Neural progenitor cell (in vitro differentiated cells): ENCODE measurements around the gene GNAS-AS1. TPM values are rescaled to one million over a fixed set of nuclear protein-coding genes. Genes with fewer than 3 reads are reported as not detected.

Experiments
- DNase-seq: peaks from one replicate; pipeline ENCODE4 v3.0.0-alpha.2; 2016; ENCODE audit warnings: low spot score
- H2AFZ ChIP-seq: fragments of 200-600 bp; sonication (generic); replicated peaks from 2 replicates; pipeline ENCODE4 v1.6.1; 2016; ENCODE audit warnings: antibody characterized with exemption
- H3F3A ChIP-seq: fragments of 200-600 bp; sonication (generic); 2 replicates; pipeline ENCODE4 v1.6.1; 2016; ENCODE audit warnings: antibody characterized with exemption, low read depth
- H3K27ac ChIP-seq: fragments of 200-600 bp; sonication (generic); 2 replicates; pipeline ENCODE4 v1.5.1; 2016; ENCODE audit warnings: mild to moderate bottlenecking
- H3K27me3 ChIP-seq: fragments of 200-600 bp; sonication (generic); 2 replicates; pipeline ENCODE4 v1.6.1; 2016; ENCODE audit warnings: mild to moderate bottlenecking, moderate library complexity
- H3K36me3 ChIP-seq: fragments of 200-600 bp; sonication (generic); 2 replicates; pipeline ENCODE4 v1.5.1; 2016
- H3K4me1 ChIP-seq: fragments of 200-600 bp; sonication (generic); 2 replicates; pipeline ENCODE4 v1.6.1; 2016; ENCODE audit warnings: mixed run types
- H3K4me2 ChIP-seq: fragments of 200-600 bp; sonication (generic); 2 replicates; pipeline ENCODE4 v1.6.1; 2016
- H3K4me3 ChIP-seq: fragments of 200-600 bp; sonication (generic); 2 replicates; pipeline ENCODE4 v1.5.1; 2016
- H3K79me2 ChIP-seq: fragments of 200-600 bp; sonication (generic); 2 replicates; pipeline ENCODE4 v1.6.1; 2016; ENCODE audit warnings: low read depth
- H3K9ac ChIP-seq: fragments of 200-600 bp; sonication (generic); 2 replicates; pipeline ENCODE4 v1.6.1; 2016
- H3K9me3 ChIP-seq: fragments of 200-600 bp; sonication (generic); 2 replicates; pipeline ENCODE4 v1.5.1; 2016; ENCODE audit warnings: low read depth
- H4K20me1 ChIP-seq: fragments of 200-600 bp; sonication (generic); 2 replicates; pipeline ENCODE4 v1.6.1; 2016; ENCODE audit warnings: low read depth
- H3K27ac Mint-ChIP-seq: 3 replicates; pipeline ENCODE4 v1.8.0; 2021; ENCODE audit warnings: mixed read lengths
- H3K27me3 Mint-ChIP-seq: 2 replicates; pipeline ENCODE4 v1.8.0; 2022; ENCODE audit warnings: low read depth, mild to moderate bottlenecking, inconsistent platforms, moderate library complexity, mixed read lengths; ENCODE audit not compliant: insufficient read depth
- H3K36me3 Mint-ChIP-seq: 3 replicates; pipeline ENCODE4 v1.8.0; 2021; ENCODE audit warnings: mixed read lengths
- H3K4me1 Mint-ChIP-seq: 3 replicates; pipeline ENCODE4 v1.8.0; 2021; ENCODE audit warnings: mixed read lengths
- H3K4me3 Mint-ChIP-seq: 3 replicates; pipeline ENCODE4 v1.8.0; 2021; ENCODE audit warnings: mild to moderate bottlenecking, moderate library complexity, mixed read lengths
- H3K9me3 Mint-ChIP-seq: 3 replicates; pipeline ENCODE4 v1.8.0; 2020; ENCODE audit warnings: mixed read lengths
- EZH2 ChIP-seq: fragments of 200-600 bp; sonication (generic); IDR thresholded peaks from 2 replicates; pipeline ENCODE4 v1.6.1; 2017; ENCODE audit warnings: antibody characterized with exemption, mild to moderate bottlenecking, moderate library complexity
- EZH2phosphoT487 ChIP-seq: fragments of 200-600 bp; sonication (generic); IDR thresholded peaks from 2 replicates; pipeline ENCODE4 v1.6.1; 2017; ENCODE audit warnings: antibody characterized with exemption
- total RNA-seq: library from RNA; depleted of rRNA; stranded (reverse); fragments of >200 nt; gene quantifications from 2 replicates; pipeline ENCODE4 v1.2.3, GENCODE V29; 2015; ENCODE audit warnings: low replicate concordance
- TF ChIP-seq, protein P1 (sequence below): fragments of 200-600 bp; sonication (generic); IDR thresholded peaks from 2 replicates; pipeline ENCODE4 v1.5.1; 2017; ENCODE audit warnings: antibody characterized with exemption, mild to moderate bottlenecking

GNAS-AS1 gene
- total RNA-seq, 1 donor from 2014 or later: 5.8 TPM

DNA sequence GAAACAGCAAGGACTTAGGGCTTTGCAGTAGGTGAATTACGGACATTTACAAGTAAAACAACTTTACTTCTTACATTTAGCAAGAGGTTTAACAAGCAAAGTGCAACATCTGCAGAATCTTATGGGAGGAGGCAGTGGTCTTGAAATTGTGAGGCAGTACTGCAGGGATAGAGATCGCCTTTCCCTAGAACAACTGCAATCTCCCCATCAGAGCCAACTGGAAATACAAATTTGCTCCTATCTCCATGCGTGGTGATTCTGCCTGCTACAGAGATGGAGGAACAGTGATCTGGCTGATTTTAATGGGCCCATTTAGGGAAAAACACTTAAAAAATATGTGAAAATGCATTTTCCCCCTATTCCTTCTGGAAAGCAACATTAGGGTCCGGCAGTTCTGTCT is 27.7 kb upstream of the GNAS-AS1 start:
- H3K27ac ChIP-seq: peak overlapping the region; percentile 77

DNA sequence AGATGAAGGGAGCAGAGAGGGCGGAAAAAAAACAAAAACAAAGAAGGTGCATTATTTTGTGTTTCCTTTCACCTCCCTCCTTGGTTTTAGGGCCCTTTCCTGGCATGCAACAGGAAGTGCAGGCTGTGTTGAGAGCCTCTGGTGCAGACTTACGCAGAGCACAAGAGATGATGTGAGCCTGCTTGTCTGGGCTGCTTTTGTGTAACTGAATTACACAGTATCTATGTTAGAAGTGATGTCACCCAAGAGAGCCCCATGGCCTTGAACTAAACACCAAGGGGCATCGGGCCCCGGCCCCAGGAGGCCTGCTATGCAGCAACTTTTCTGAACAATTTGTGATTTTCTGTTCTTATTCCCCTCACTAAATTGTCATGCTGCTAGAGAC is 27.3 kb upstream of the GNAS-AS1 start:
- no peak overlapping the region for H2AFZ ChIP-seq

More for the DNA sequence above, 27.7 kb upstream of the GNAS-AS1 start:
- Mint-ChIP-seq H3K27ac (no peak overlapping the region), H3K9me3 (no peaks in the 10 kb centered on the region), H3K36me3 (no peaks in the 10 kb centered on the region), H3K4me1 (peaks cover 65% of the 10 kb centered on the region), H3K27me3 (peaks cover 7% of the 10 kb centered on the region), H3K4me3 (peak overlapping the region; percentile 27)
- peak overlapping the region; percentile 75 for H3K4me2 ChIP-seq
- no peak for DNase-seq
- TF ChIP-seq, protein P1, sequence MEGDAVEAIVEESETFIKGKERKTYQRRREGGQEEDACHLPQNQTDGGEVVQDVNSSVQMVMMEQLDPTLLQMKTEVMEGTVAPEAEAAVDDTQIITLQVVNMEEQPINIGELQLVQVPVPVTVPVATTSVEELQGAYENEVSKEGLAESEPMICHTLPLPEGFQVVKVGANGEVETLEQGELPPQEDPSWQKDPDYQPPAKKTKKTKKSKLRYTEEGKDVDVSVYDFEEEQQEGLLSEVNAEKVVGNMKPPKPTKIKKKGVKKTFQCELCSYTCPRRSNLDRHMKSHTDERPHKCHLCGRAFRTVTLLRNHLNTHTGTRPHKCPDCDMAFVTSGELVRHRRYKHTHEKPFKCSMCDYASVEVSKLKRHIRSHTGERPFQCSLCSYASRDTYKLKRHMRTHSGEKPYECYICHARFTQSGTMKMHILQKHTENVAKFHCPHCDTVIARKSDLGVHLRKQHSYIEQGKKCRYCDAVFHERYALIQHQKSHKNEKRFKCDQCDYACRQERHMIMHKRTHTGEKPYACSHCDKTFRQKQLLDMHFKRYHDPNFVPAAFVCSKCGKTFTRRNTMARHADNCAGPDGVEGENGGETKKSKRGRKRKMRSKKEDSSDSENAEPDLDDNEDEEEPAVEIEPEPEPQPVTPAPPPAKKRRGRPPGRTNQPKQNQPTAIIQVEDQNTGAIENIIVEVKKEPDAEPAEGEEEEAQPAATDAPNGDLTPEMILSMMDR: no peak
- TF ChIP-seq EZH2 (no peak), EZH2phosphoT487 (no peak)
- H3K27me3 ChIP-seq: peaks cover 4% of the 10 kb centered on the region
- peaks cover 76% of the 10 kb centered on the region for H3K4me1 ChIP-seq
- no peaks in the 10 kb centered on the region for H3K9me3 ChIP-seq
- no peaks in the 10 kb centered on the region for H3K79me2 ChIP-seq
- H3K36me3 ChIP-seq: no peaks in the 10 kb centered on the region
- peak overlapping the region; percentile 6 for H3K4me3 ChIP-seq
- no peak overlapping the region for H3K9ac ChIP-seq
- peaks cover 8% of the 10 kb centered on the region for H4K20me1 ChIP-seq
- H2AFZ ChIP-seq: no peak overlapping the region
- H3F3A ChIP-seq: peaks cover 51% of the 10 kb centered on the region

DNA sequence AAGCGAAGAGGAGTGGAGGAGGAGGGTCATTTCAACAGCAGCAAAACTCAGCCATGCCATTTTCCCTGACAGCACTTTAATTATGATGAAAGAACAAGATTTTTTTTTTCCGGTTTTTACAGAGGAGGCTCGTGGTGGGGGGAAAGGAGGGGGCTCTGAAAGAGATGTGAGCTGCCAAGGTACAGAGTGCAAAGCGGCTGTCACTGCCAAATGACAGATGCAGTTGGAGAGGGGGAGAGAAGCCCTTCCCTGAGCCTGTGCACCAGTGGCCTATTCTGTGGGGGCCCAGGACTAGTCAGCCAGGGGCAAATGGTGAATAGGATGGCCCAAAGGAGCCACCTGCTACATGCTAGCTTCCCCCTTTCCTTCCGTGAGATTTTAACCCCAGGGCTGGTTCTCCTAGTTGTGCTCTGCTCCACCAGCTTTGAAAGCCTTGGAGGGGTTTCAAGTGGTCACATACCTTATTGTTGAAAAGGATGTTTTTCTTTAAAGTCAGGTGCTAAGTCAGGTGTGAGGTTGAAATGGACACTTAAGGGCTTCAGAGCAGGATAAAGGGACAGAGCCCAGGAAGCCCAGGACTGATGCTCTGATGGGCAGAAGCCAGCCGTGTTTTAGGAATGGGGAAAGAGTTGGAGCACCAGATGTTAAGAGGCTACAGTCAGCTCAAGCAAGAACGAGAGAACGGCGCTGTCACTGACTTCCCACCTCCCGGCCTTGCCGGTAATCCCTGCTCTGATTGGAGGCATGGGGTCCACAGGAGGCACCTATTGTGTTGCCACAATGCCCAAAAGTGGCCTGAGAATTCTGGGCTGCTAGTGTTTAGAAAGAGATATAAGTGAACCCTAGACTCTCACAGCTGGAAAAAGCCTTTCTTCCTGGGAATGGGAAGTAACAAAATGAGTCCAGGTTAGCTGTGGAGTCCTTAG is 26.6 kb upstream of the GNAS-AS1 start:
- H3K4me2 ChIP-seq: peak overlapping the region; percentile 75
- no peaks in the 10 kb centered on the region for H3K36me3 ChIP-seq
- peaks cover 4% of the 10 kb centered on the region for H3K27me3 ChIP-seq
- peak overlapping the region; percentile 77 for H3K27ac ChIP-seq
- Mint-ChIP-seq H3K4me3 (peak overlapping the region; percentile 57), H3K4me1 (peaks cover 56% of the 10 kb centered on the region), H3K9me3 (no peaks in the 10 kb centered on the region), H3K27ac (peak overlapping the region; percentile 81), H3K36me3 (no peaks in the 10 kb centered on the region), H3K27me3 (peaks cover 8% of the 10 kb centered on the region)
- peaks cover 8% of the 10 kb centered on the region for H4K20me1 ChIP-seq
- TF ChIP-seq EZH2: no peak
- TF ChIP-seq EZH2phosphoT487: no peak
- TF ChIP-seq, protein P1: no peak
- H3K4me1 ChIP-seq: peaks cover 65% of the 10 kb centered on the region
- no peak overlapping the region for H3K9ac ChIP-seq
- H3K9me3 ChIP-seq: no peaks in the 10 kb centered on the region
- no peak overlapping the region for H2AFZ ChIP-seq
- peak; percentile 93 for DNase-seq
- peak overlapping the region; percentile 25 for H3K4me3 ChIP-seq
- H3K79me2 ChIP-seq: no peaks in the 10 kb centered on the region
- H3F3A ChIP-seq: peaks cover 44% of the 10 kb centered on the region

More for the DNA sequence above, 27.3 kb upstream of the GNAS-AS1 start:
- peaks cover 47% of the 10 kb centered on the region for H3F3A ChIP-seq
- peaks cover 8% of the 10 kb centered on the region for H3K27me3 Mint-ChIP-seq
- peak overlapping the region; percentile 75 for H3K4me2 ChIP-seq
- no peak overlapping the region for H3K9ac ChIP-seq
- DNase-seq: no peak
- peak overlapping the region; percentile 13 for H3K27ac Mint-ChIP-seq
- no peaks in the 10 kb centered on the region for H3K36me3 Mint-ChIP-seq
- H3K4me1 Mint-ChIP-seq: peaks cover 61% of the 10 kb centered on the region
- H4K20me1 ChIP-seq: peaks cover 8% of the 10 kb centered on the region
- H3K36me3 ChIP-seq: no peaks in the 10 kb centered on the region
- peaks cover 4% of the 10 kb centered on the region for H3K27me3 ChIP-seq
- H3K9me3 Mint-ChIP-seq: no peaks in the 10 kb centered on the region
- no peaks in the 10 kb centered on the region for H3K9me3 ChIP-seq
- H3K4me1 ChIP-seq: peaks cover 72% of the 10 kb centered on the region
- H3K4me3 Mint-ChIP-seq: peak overlapping the region; percentile 57
- TF ChIP-seq EZH2phosphoT487 (no peak), EZH2 (no peak)
- TF ChIP-seq, protein P1: no peak
- H3K79me2 ChIP-seq: no peaks in the 10 kb centered on the region
- peak overlapping the region; percentile 77 for H3K27ac ChIP-seq
- H3K4me3 ChIP-seq: peak overlapping the region; percentile 6
